A673 (cell line): ENCODE results near the gene TCTN1. TPM values are rescaled to one million over a fixed set of nuclear protein-coding genes. Genes with fewer than 3 reads are reported as not detected.

Experiments
- BruUV-seq: library from RNA; stranded (reverse); fragments of 400-500 nt; replicated peaks from 2 replicates; lab custom pipeline; 2021; lab: Mats Ljungman, UMichigan
- CTCF ChIA-PET: fragments of 300-600 bp; sonication (Branson Sonifier 250); formaldehyde crosslinking; loops from one replicate; lab custom pipeline; 2022; ENCODE audit warnings: antibody characterized with exemption; lab: Charles Lee
- POLR2A ChIA-PET: fragments of 300-600 bp; sonication (Branson Sonifier 250); formaldehyde crosslinking; loops from one replicate; lab custom pipeline; 2022; ENCODE audit warnings: antibody characterized with exemption; ENCODE audit not compliant: low non-redundant PET; lab: Charles Lee
- DNase-seq: peaks from one replicate; pipeline ENCODE4 v3.0.0-alpha.2; 2015; ENCODE audit warnings: low spot score
- H3K27ac ChIP-seq: fragments of 200-600 bp; sonication (generic); 2 replicates; pipeline ENCODE4 v1.5.1; 2016; ENCODE audit warnings: mixed run types, low read depth, mild to moderate bottlenecking, mixed read lengths, antibody characterized with exemption, low read length; ENCODE audit not compliant: poor library complexity, severe bottlenecking
- H3K27me3 ChIP-seq: fragments of 200-600 bp; sonication (generic); replicated peaks from 2 replicates; pipeline ENCODE4 v1.6.1; 2017; ENCODE audit warnings: mixed run types, low read depth, mild to moderate bottlenecking, mixed read lengths, antibody characterized with exemption, low read length; ENCODE audit not compliant: insufficient read depth, poor library complexity
- H3K36me3 ChIP-seq: fragments of 200-600 bp; sonication (generic); 2 replicates; pipeline ENCODE4 v1.6.1; 2016; ENCODE audit warnings: mixed run types, mild to moderate bottlenecking, mixed read lengths, antibody characterized with exemption, low read length; ENCODE audit not compliant: insufficient read depth, poor library complexity, severe bottlenecking
- H3K4me1 ChIP-seq: fragments of 200-600 bp; sonication (generic); 2 replicates; pipeline ENCODE4 v1.6.1; 2017; ENCODE audit warnings: mixed run types, mild to moderate bottlenecking, mixed read lengths, antibody characterized with exemption, low read length; ENCODE audit not compliant: insufficient read depth, poor library complexity, severe bottlenecking
- H3K4me3 ChIP-seq: fragments of 200-600 bp; sonication (generic); 2 replicates; pipeline ENCODE4 v1.5.1; 2016; ENCODE audit warnings: low read depth, mixed run types, mild to moderate bottlenecking, mixed read lengths, low read length; ENCODE audit not compliant: poor library complexity, severe bottlenecking
- H3K9me3 ChIP-seq: fragments of 200-600 bp; sonication (generic); 2 replicates; pipeline ENCODE4 v1.6.1; 2016; ENCODE audit warnings: mixed run types, low read depth, mild to moderate bottlenecking, mixed read lengths, antibody characterized with exemption, low read length; ENCODE audit not compliant: poor library complexity, severe bottlenecking
- EZH2 ChIP-seq: fragments of 200-600 bp; sonication (generic); IDR thresholded peaks from 2 replicates; pipeline ENCODE4 v1.6.1; 2017; ENCODE audit warnings: borderline replicate concordance, low read depth, mild to moderate bottlenecking, mixed read lengths, antibody characterized with exemption, low read length; ENCODE audit not compliant: poor library complexity, severe bottlenecking
- intact Hi-C: fragments of 100-400 bp; cut with micrococcal nuclease; formaldehyde crosslinking; loops from one replicate; pipeline ENCODE4 v1.10.0; 2022; ENCODE audit not compliant: unreplicated experiment
- total RNA-seq: library from RNA; stranded (reverse); gene quantifications from 2 replicates; pipeline ENCODE4 v1.2.3, GENCODE V29; 2021
- TF ChIP-seq, protein P1 (sequence below): fragments of 300-800, 200-600 bp; sonication (generic); conservative IDR thresholded peaks from 2 replicates; pipeline ENCODE4 v1.5.1; 2017; ENCODE audit warnings: low read depth, mild to moderate bottlenecking, antibody characterized with exemption, low read length, moderate library complexity, mixed read lengths

TCTN1 gene
- total RNA-seq, 1 experiment from 2014 or later: 38.8 TPM

- no peaks in the 10 kb centered on the region for H3K27me3 ChIP-seq
- no peaks in the 10 kb centered on the region for H3K9me3 ChIP-seq
- H3K27ac ChIP-seq: no peak overlapping the region
- BruUV-seq: no TSS peak
- H3K4me3 ChIP-seq: no peak overlapping the region
- TF ChIP-seq, protein P1, sequence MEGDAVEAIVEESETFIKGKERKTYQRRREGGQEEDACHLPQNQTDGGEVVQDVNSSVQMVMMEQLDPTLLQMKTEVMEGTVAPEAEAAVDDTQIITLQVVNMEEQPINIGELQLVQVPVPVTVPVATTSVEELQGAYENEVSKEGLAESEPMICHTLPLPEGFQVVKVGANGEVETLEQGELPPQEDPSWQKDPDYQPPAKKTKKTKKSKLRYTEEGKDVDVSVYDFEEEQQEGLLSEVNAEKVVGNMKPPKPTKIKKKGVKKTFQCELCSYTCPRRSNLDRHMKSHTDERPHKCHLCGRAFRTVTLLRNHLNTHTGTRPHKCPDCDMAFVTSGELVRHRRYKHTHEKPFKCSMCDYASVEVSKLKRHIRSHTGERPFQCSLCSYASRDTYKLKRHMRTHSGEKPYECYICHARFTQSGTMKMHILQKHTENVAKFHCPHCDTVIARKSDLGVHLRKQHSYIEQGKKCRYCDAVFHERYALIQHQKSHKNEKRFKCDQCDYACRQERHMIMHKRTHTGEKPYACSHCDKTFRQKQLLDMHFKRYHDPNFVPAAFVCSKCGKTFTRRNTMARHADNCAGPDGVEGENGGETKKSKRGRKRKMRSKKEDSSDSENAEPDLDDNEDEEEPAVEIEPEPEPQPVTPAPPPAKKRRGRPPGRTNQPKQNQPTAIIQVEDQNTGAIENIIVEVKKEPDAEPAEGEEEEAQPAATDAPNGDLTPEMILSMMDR: peak; percentile 68
- no peak for TF ChIP-seq EZH2
- no peaks in the 10 kb centered on the region for H3K36me3 ChIP-seq
- CTCF ChIA-PET: no interaction called here
- intact Hi-C loops: loop anchor here (10.0 kb wide), 1 partner anchor 84 kb away; the partner anchor contains the start of gene TCTN1
- peaks cover 7% of the 10 kb centered on the region for H3K4me1 ChIP-seq
- DNase-seq: peak; percentile 87
- POLR2A ChIA-PET: no interaction called here
Measured at GRCh38 chr12:110698171-110698902, 84.4 kb downstream of the TCTN1 start.

Other genes with a start within 250 kb of the TCTN1 start
- gene ANAPC7, start 210.4 kb upstream of the TCTN1 start, total RNA-seq: 141 and 144 TPM in 2 replicates
- 234 and 235 TPM in 2 replicates for gene ARPC3, start 163.8 kb upstream of the TCTN1 start, total RNA-seq
- gene GPN3, start 145.9 kb upstream of the TCTN1 start, total RNA-seq: 51.4 and 52.7 TPM in 2 replicates
- 14.0 and 17.5 TPM in 2 replicates for gene FAM216A, start 145.3 kb upstream of the TCTN1 start, total RNA-seq
- gene VPS29, start 112.0 kb upstream of the TCTN1 start, total RNA-seq: 147 and 150 TPM in 2 replicates
- 0.28 TPM in 1 of 2 replicates, not detected in the other for gene RAD9B, start 111.8 kb upstream of the TCTN1 start, total RNA-seq
- 27.5 and 30.9 TPM in 2 replicates for gene PPTC7, start 30.8 kb upstream of the TCTN1 start, total RNA-seq
- 1.0 and 1.1 TPM in 2 replicates for gene HVCN1, start 75.0 kb downstream of the TCTN1 start, total RNA-seq
- 268 and 274 TPM in 2 replicates for gene PPP1CC, start 128.8 kb downstream of the TCTN1 start, total RNA-seq
- 0.24 TPM in 1 of 2 replicates, not detected in the other for gene CCDC63, start 232.9 kb downstream of the TCTN1 start, total RNA-seq